Adrenal gland (tissue), 12 donors: ENCODE data around the gene PTPN7. TPM values are rescaled to one million over a fixed set of nuclear protein-coding genes. Genes with fewer than 3 reads are reported as not detected.
"Not testable (repeated sequence)": the region's sequence is repeated elsewhere in the genome, so short reads cannot be mapped to it uniquely, and the experiment has no call there.

Experiments
- DNase-seq, 7 donors: peaks; one replicate each; pipeline ENCODE4 v3.0.0-alpha.2; 2019 to 2020
- H3K27ac ChIP-seq, 5 donors: fragments of 200-600 bp; sonication (generic) in 4 of 5; 1 replicate in 3 of 5; 2 replicates in 2 of 5; pipeline versions ENCODE4 v1.5.1 to v1.8.0; 2016 to 2020; ENCODE audit warnings: mild to moderate bottlenecking in 1 of 5
- H3K27me3 ChIP-seq: fragments of 200-600 bp; 2 replicates; pipeline ENCODE4 v1.8.0; 2021
- H3K36me3 ChIP-seq, 2 donors: fragments of 200-600 bp; replicated peaks in 1 of 2; 1 replicate in 1 of 2; 2 replicates in 1 of 2; pipeline versions ENCODE4 v1.5.1 to v1.8.0; 2018 to 2022
- H3K4me1 ChIP-seq, 2 donors: fragments of 200-600 bp; replicated peaks in 1 of 2; 1 replicate in 1 of 2; 2 replicates in 1 of 2; pipeline versions ENCODE4 v1.5.1 to v1.8.0; 2018 to 2021
- H3K4me3 ChIP-seq, 4 donors: fragments of 200-600 bp; sonication (generic) in 3 of 4; one replicate each; pipeline ENCODE4 v1.5.1; 2016 to 2018
- H3K9me3 ChIP-seq, 3 donors: fragments of 200-600 bp; sonication (generic) in 1 of 3; replicated peaks in 1 of 3; 1 replicate in 2 of 3; 2 replicates in 1 of 3; pipeline versions ENCODE4 v1.5.1 to v1.8.0; 2016 to 2021
- POLR2A ChIP-seq, 2 donors: fragments of 450-650 bp; IDR thresholded peaks; one replicate each; pipeline ENCODE4 v1.6.1; 2017; ENCODE audit warnings: antibody characterized with exemption in 2 of 2, mild to moderate bottlenecking in 2 of 2, moderate library complexity in 1 of 2
- WGBS, 4 donors: extraction: QIAGEN DNeasy Blood & Tissue Kit in 2 of 4; methylation state at CpG; one replicate each; pipeline versions ENCODE4 v1.1.5 to v1.1.7; 2013 to 2017; 5-methylcytosine and 5-hydroxymethylcytosine counted together
- intact Hi-C, 2 donors: fragments of 100-400 bp; cut with DNase I; formaldehyde crosslinking; loops; one replicate each; pipeline versions ENCODE4 v1.14.1 to v1.15.0; 2022 to 2023
- polyA plus RNA-seq, 3 donors: library from polyadenylated mRNA; stranded (reverse); fragments of 200-250 nt in 2 of 3; fragments of 350-450 nt in 1 of 3; fragmentation: Illumina TruSeq in 1 of 3; extraction: RNeasy Lipid Tissue Mini Kit (QIAGEN cat#74804) in 1 of 3; gene quantifications; one replicate each; pipeline ENCODE4 v1.2.3, GENCODE V29; 2013 to 2014
- total RNA-seq, 9 donors: library from RNA; depleted of rRNA in 4 of 9; stranded (reverse); fragments of >200 nt in 4 of 9; fragments of 120-200 nt in 1 of 9; fragmentation: NEBNext Ultra II Directional in 1 of 9; extraction: Animal tissue kit (Norgen Biotek cat#: 25700) in 1 of 9; gene quantifications; one replicate each; pipeline versions ENCODE4 v1.1.0 to v1.2.4, GENCODE V29; 2013 to 2023
- TF ChIP-seq, protein P1 (sequence below), 6 experiments: fragments of 450-650 bp in 4 of 6; fragments of 200-600 bp in 2 of 6; sonication (generic) in 1 of 6; IDR thresholded peaks; 1 replicate in 5 of 6; 2 replicates in 1 of 6; pipeline versions ENCODE4 v1.5.1 to v1.8.0; 2016 to 2021; ENCODE audit warnings: antibody characterized with exemption in 6 of 6, mild to moderate bottlenecking in 2 of 6, moderate library complexity in 1 of 6
- donor health status: healthy with polysubstance abuse.
- donor health status: Bipolar disorder and iron deficiency.
- donor health status: DM: yes; HTN: yes; CAD: no.
- donor health status: DM: no; HTN: no; CAD: no.
- donor health status: DM: no; HTN: no; CAD: no.
- donor health status: DM: yes; HTN: yes; CAD: no.

The PTPN7 gene
- total and polyA plus RNA-seq, 12 donors = 2.5 to 45.4 (median 17.1) TPM

DNA sequence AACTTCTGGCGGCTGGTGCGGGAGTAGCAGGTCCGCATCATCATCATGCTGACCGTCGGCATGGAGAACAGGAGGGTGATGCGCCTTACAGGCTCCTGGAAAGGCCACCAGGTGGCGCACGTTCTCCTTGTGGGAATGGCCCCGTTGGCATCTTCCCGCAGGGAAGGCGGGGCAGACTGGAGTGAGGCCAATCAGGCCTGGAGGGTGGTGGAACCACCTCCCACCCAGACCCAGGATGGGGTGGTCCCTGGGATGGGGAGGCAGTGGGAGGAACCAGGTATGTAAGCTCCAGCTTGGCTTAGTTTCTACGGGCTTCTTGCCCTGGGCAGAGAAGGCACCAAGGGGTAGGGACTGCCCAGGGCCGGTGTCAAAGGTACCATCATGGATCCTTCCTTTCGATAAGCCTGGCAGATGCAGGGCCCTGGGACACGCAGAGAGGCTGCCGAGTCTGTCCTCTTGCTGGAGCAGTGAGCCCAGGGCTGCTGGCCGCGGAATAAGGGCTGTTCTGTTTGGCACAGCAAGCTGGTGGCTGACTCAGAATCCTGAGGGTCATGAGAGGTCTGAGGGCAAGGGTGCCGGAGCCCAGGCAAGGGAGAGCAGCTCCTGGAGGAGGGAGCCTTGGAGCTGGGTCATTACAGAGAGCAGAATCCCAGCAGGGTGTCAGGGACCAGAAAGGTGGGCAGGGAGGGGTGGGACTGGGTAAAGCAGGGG lies 24.5 kb upstream of the PTPN7 start:
- H3K4me3 ChIP-seq = no peak overlapping the region
- 7 to 12% (median 11%) methylated on average over 12 to 19 of the region's 19 CpGs for WGBS, 4 donors
- peak; percentile 79 to 93 (median 89) for DNase-seq
- H3K36me3 ChIP-seq = no peaks in the 10 kb centered on the region
- intact Hi-C loops = loop anchor here in 1 of 2 donors (10.0 kb wide), 1 partner anchor 530 kb away; the partner anchor contains the start of gene SYT2
- TF ChIP-seq, protein P1, sequence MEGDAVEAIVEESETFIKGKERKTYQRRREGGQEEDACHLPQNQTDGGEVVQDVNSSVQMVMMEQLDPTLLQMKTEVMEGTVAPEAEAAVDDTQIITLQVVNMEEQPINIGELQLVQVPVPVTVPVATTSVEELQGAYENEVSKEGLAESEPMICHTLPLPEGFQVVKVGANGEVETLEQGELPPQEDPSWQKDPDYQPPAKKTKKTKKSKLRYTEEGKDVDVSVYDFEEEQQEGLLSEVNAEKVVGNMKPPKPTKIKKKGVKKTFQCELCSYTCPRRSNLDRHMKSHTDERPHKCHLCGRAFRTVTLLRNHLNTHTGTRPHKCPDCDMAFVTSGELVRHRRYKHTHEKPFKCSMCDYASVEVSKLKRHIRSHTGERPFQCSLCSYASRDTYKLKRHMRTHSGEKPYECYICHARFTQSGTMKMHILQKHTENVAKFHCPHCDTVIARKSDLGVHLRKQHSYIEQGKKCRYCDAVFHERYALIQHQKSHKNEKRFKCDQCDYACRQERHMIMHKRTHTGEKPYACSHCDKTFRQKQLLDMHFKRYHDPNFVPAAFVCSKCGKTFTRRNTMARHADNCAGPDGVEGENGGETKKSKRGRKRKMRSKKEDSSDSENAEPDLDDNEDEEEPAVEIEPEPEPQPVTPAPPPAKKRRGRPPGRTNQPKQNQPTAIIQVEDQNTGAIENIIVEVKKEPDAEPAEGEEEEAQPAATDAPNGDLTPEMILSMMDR (IDR thresholded peaks at IDR 0.05) = peak; percentile 66 to 82 (median 70)
- no peak for TF ChIP-seq POLR2A (IDR thresholded peaks at IDR 0.05)
- H3K27ac ChIP-seq = peak overlapping the region in 2 of 5 donors; percentile 21 to 35
- H3K9me3 ChIP-seq = no peaks in the 10 kb centered on the region
- peaks cover 0 to 3% of the 10 kb centered on the region in 2 donors for H3K4me1 ChIP-seq
- peaks cover 4% of the 10 kb centered on the region for H3K27me3 ChIP-seq

DNA sequence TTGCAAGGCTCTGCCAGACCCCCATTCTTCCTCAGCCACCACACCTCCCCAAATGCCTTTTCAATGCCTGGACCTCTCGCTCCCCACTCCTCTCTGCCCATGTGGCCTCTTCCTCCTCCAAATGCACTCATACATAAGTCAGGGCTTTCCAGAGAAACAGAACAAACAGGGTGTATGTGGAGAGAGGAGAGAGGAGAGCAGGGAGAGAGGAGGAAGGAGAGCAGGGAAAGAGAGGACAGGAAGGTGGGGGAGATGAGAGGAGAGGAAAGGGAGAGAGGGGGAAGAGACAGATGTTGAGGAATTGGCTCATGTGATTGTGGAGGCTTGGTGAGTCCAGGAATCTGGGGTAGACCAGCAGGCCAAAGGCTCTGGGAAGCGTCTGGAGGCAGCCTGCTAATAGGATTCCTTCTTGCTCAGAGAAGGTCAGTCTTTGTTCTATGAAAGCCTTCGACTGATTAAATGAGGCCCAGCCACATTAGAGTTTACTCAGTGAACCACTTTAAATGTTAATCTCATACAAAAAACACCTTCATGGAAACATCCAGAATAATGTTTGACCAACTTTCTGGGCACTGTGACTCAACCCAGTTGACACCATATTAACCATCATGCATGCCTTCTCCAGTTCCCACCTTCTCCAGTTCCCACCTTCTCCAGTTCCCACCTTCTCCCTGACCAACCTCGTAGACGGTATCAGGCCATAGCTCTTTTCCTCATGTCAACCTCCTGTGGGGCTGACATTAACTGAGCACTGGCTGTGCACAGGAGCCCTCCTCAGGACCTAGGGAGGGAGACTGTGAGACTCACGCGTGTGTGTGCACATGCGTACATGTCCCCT lies 21.9 kb upstream of the PTPN7 start:
- TF ChIP-seq, protein P1 (IDR thresholded peaks at IDR 0.05) = no peak
- TF ChIP-seq POLR2A (IDR thresholded peaks at IDR 0.05) = no peak
- Histone ChIP-seq H3K27ac (no peak overlapping the region), H3K4me3 (no peak overlapping the region), H3K4me1 (peaks cover 0 to 3% of the 10 kb centered on the region in 2 donors), H3K36me3 (no peaks in the 10 kb centered on the region), H3K27me3 (peaks cover 4% of the 10 kb centered on the region), H3K9me3 (no peaks in the 10 kb centered on the region)
- intact Hi-C loops = loop anchor here in 1 of 2 donors (10.0 kb wide), 1 partner anchor 533 kb away; the partner anchor contains the start of gene SYT2
- no peak for DNase-seq
- 84 to 98% (median 88%) methylated on average over 8 of the region's 8 CpGs for WGBS, 4 donors

DNA sequence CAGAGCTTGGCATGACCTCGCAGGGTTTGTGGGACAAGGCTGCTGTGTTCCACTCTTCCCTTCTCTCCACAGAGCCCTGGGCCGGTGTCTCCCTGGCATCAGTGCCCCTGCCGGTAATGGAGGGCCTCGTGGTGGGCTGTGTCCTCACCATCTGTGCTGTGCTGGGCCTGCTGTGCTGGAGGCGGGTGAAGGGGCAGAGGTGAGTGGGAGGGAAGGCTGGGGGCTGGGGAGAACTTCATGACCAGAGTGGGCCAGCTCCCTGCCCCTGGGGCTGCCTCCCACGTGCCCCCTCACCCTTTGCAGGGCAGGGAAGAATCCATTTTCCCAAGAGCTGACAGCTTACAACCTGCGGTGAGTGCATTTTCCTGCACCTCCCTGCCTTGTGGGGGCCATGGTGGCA lies 21.2 kb upstream of the PTPN7 start:
- Histone ChIP-seq H3K27me3 (peaks cover 4% of the 10 kb centered on the region), H3K27ac (no peak overlapping the region), H3K9me3 (no peaks in the 10 kb centered on the region), H3K36me3 (no peaks in the 10 kb centered on the region), H3K4me3 (no peak overlapping the region), H3K4me1 (peaks cover 0 to 3% of the 10 kb centered on the region in 2 donors)
- TF ChIP-seq POLR2A (IDR thresholded peaks at IDR 0.05) = no peak
- TF ChIP-seq, protein P1 (IDR thresholded peaks at IDR 0.05) = no peak
- intact Hi-C loops = loop anchor here in 1 of 2 donors (10.0 kb wide), 1 partner anchor 533 kb away; the partner anchor contains the start of gene SYT2
- DNase-seq = no peak
- WGBS, 4 donors = 60 to 88% (median 84%) methylated on average over 2 to 7 of the region's 7 CpGs

DNA sequence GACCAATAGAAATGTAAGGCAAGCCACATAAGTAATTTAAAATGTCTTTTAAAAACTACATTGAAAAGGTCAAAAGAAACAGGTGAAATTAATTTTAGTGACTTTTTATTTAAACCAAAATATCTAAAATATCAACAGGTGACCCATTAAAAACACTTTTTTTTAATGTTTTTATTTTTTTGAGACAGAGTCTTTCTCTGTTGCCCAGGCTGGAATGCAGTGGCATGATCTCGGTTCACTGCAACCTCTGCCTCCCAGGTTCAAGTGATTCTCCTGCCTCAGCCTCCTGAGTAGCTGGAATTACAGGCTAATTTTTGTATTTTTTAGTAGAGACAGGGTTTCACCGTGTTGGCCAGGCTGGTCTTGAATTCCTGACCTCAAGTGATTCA lies 20.3 kb upstream of the PTPN7 start:
- H3K36me3 ChIP-seq, H3K4me3 ChIP-seq, H3K9me3 ChIP-seq, H3K27ac ChIP-seq, H3K4me1 ChIP-seq, DNase-seq, H3K27me3 ChIP-seq: not testable (repeated sequence)
- 59 to 86% (median 65%) methylated on average over 2 of the region's 2 CpGs for WGBS, 4 donors
- intact Hi-C loops = loop anchor here in 1 of 2 donors (10.0 kb wide), 1 partner anchor 534 kb away; the partner anchor contains the start of gene SYT2
